ENCODE measurements around the gene SLC6A3.

The SLC6A3 gene

DNA sequence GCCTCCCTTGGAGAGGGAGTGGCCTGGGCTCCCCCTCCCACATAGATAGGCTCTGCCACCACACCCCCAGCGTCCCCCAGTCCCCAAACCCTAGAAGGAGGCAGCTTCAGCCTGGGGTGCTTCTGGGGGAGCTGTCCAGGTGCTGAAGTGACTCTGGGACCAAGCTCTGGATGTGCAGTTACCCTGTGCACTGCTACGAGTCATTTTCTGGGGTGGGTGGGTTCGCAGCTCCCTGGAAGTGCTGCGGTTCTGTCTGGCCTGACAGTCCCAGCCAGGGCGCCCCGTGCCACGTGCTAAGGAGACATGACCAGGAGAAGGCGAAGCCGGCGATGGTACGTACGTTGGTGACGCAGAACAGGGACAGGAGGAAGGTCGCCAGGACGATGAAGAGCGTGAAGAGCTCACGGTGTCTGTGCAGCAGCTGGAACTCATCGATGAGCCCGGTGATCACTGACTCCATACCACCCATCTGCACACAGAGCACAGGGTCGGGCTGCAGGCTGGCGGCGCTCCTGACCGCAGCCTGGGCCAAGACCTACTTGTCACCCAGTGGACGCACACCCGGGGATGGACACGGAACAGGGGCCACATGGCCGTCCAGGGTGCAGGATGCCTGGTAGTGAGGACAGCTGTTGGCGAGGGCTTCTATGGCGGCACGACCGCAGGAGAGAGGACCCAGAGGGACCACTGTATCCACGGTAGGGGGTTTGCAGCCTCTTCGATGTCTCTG is 35.7 kb downstream of the SLC6A3 start:
- Histone ChIP-seq H3K4me3 (no peak overlapping the region), H3K27ac (no peak overlapping the region)
- DNase-seq (ENCODE audit: low spot score): no peak
- TF ChIP-seq, protein P1, sequence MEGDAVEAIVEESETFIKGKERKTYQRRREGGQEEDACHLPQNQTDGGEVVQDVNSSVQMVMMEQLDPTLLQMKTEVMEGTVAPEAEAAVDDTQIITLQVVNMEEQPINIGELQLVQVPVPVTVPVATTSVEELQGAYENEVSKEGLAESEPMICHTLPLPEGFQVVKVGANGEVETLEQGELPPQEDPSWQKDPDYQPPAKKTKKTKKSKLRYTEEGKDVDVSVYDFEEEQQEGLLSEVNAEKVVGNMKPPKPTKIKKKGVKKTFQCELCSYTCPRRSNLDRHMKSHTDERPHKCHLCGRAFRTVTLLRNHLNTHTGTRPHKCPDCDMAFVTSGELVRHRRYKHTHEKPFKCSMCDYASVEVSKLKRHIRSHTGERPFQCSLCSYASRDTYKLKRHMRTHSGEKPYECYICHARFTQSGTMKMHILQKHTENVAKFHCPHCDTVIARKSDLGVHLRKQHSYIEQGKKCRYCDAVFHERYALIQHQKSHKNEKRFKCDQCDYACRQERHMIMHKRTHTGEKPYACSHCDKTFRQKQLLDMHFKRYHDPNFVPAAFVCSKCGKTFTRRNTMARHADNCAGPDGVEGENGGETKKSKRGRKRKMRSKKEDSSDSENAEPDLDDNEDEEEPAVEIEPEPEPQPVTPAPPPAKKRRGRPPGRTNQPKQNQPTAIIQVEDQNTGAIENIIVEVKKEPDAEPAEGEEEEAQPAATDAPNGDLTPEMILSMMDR (IDR thresholded peaks at IDR 0.05): no peak

DNA sequence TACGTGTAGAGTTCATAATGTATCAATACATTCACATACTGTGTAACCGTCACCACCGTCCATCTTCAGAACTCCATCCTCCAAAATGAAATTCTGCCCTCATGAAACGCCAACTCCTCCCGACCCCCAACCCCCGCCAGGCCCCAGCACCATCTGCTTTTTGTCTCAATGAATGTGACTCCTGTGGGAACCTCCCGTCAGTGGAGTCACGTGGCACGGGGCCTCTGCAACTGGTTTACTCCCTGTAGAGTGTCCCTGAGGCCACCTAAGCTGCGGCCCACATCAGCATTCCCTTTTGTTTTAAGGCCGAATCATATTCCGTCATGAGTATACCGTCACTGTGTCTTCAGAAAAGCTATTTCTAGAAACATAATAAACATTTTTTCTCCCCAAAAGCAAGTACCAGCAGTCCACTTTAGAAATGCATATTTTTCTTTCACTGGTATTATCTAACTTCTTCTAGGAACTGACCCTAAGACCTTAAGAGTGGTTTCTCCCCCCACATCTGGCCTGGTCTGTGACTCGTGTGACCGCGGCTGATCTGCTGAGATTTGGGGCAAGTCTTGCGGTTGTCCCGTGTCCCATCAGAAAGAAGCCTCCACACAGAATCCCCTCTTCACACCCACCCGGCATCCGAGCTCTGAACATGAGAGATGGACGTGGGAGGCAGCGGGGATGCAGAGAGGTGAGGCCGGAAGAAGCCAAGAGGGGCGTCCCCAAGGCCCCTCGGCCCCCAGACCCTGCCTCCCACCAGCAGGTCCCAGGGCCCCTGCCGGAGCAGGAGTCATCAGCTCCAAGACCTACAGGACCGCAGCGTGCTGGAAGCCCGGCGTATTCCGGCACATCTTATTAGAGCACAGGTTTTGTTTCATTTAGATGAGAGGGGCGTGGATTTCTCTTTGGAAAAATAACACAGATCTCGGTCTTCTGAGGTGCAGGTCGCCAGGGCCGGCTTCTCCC is 38.3 kb downstream of the SLC6A3 start:
- H3K27ac ChIP-seq: no peak overlapping the region
- no peak for DNase-seq (ENCODE audit: low spot score)
- no peak overlapping the region for H3K4me3 ChIP-seq
- TF ChIP-seq, protein P1 (IDR thresholded peaks at IDR 0.05): no peak

DNA sequence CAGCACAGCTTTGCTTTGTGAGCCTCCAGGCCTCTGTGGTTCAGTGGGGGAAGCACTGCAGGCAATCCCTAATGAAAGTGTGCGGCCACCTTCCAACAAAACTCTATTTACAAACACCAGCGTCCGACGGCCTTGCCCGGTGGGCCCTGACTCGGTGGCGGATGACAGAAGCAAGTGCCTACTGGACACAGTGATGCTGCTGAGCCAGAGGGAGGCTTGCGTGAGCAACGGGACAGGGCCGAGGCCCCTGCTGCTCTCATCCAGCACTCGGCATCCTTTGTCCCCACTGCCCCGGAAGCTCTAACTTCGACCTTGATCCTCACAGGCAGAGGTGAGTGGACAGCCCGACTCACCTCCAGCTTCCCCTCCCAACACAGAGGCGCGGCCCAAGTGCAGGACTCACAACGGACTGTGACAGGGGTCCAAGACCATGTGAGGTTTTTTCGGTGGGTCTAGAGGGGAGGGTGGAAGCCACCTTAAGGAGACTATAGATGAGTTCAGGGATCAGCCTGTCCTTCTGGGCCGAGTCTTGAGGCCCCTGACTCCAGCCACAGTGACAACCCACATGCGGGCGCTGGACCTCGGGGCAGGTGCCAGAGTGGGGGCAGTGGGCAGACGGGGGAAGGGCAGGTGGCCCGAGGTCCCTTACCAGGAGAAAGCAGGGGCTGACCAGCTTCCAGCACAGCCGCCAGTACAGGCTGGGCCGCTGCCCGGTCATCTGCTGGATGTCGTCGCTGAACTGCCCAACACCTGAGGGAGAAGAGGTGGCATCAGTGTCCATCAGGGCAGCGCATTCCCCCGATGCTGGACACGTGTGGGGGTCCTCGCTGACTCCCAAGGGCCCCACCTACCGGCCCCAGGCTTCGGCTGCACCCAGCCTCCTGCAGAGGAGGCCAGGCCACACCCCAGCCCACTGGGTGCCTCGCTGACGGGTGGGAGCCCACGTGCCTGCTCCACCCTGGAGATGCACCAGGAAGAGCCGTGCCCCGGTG is 39.4 kb downstream of the SLC6A3 start:
- TF ChIP-seq, protein P1 (IDR thresholded peaks at IDR 0.05): no peak
- H3K27ac ChIP-seq: no peak overlapping the region
- no peak for DNase-seq (ENCODE audit: low spot score)
- H3K4me3 ChIP-seq: no peak overlapping the region

DNA sequence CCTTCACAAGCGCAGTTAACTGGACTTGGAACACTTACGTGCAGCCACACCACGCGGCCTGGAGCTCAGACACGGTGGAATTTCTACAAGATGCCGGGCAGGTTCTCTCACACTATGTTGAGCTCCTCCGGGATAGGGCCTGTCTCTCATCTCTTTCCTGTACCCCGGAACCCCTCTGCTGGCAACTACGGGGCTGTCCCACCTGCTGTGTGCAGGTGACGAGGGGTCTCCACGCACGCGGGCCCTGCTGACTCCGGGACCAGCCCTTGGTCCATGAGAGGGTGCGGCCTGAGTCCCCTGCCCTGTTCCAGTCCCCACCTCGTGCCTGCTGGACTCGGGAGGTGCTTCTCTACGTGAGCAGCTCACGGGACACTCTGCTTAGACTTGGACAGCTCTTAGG is 40.1 kb downstream of the SLC6A3 start:
- TF ChIP-seq, protein P1 (IDR thresholded peaks at IDR 0.05): no peak
- no peak for DNase-seq (ENCODE audit: low spot score)
- no peak overlapping the region for H3K27ac ChIP-seq
- H3K4me3 ChIP-seq: no peak overlapping the region

DNA sequence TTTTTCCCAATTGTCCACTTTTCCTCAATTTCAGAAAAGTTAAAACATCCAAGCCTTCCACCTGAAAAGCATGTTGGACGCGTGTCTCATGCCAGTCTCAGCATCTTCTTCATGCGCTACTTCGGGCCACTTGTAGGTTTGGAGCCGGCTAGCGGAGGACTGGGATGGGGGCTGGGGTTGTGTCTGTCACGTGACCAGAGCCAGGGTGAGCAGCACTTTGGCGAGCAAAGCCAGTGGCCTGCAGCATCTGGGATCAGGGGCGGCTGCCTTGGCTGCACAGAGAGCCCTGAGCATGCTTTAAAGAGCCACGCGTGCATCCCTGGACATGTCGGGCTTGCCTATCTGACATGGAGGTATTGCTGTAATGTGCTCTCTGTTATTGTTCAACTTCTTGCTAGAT is 41.2 kb downstream of the SLC6A3 start:
- no peak for DNase-seq (ENCODE audit: low spot score)
- no peak overlapping the region for H3K4me3 ChIP-seq
- H3K27ac ChIP-seq: no peak overlapping the region
- TF ChIP-seq, protein P1 (IDR thresholded peaks at IDR 0.05): no peak

DNA sequence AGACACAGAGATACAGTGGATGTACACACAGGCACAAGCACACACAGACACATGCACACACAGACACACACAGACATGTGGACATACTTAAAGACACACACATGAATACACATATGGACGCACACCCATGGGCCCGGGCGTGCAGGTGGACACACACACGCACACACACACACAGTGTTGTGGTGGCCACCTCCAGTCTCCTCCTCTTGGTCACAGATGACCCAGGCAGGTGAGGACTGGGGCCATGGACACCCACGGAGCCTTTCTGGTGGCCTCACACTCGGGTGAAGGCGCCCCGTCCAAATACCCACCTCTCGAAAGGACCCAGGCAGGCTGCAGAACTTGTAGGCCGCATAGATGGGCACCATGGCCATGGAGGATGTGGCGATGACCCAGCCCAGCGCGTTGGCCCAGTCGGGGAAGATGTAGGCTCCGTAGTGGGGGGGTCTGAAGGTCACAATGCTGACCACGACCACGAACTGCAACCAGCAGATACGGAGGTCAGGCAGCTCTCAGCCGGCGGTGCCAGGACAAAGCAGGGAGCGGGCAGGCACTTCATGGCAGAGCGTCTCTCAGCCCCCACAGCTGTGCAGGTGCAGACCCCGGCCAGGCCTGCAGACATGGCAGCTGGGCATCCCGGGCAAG is 42.5 kb downstream of the SLC6A3 start:
- H3K4me3 ChIP-seq: no peak overlapping the region
- no peak overlapping the region for H3K27ac ChIP-seq
- no peak for DNase-seq (ENCODE audit: low spot score)
- TF ChIP-seq, protein P1 (IDR thresholded peaks at IDR 0.05): no peak

Measured in coronary artery (tissue), 2 donors.